Neural progenitor cell (in vitro differentiated cells): ENCODE results near the gene TAF10.

Experiments
- CTCF ChIP-seq: fragments of 200-600 bp; sonication (generic); IDR thresholded peaks from 2 replicates; pipeline ENCODE4 v1.5.1; 2017; ENCODE audit warnings: antibody characterized with exemption, mild to moderate bottlenecking
- EZH2 ChIP-seq: fragments of 200-600 bp; sonication (generic); IDR thresholded peaks from 2 replicates; pipeline ENCODE4 v1.6.1; 2017; ENCODE audit warnings: antibody characterized with exemption, mild to moderate bottlenecking, moderate library complexity
- EZH2phosphoT487 ChIP-seq: fragments of 200-600 bp; sonication (generic); IDR thresholded peaks from 2 replicates; pipeline ENCODE4 v1.6.1; 2017; ENCODE audit warnings: antibody characterized with exemption

GRCh38 chr11:6650980-6651379 is 39.0 kb upstream of the TAF10 start:
- TF ChIP-seq EZH2: no peak
- no peak for TF ChIP-seq CTCF
- TF ChIP-seq EZH2phosphoT487: no peak
